GM18526 (cell line): ENCODE measurements around the gene P2RX3.

Source experiments
- POLR2A ChIP-seq: IDR thresholded peaks from 3 replicates; pipeline ENCODE4 v1.6.1; 2011; ENCODE audit not compliant: insufficient read length; ENCODE audit errors: extremely low read depth

Gene P2RX3

DNA sequence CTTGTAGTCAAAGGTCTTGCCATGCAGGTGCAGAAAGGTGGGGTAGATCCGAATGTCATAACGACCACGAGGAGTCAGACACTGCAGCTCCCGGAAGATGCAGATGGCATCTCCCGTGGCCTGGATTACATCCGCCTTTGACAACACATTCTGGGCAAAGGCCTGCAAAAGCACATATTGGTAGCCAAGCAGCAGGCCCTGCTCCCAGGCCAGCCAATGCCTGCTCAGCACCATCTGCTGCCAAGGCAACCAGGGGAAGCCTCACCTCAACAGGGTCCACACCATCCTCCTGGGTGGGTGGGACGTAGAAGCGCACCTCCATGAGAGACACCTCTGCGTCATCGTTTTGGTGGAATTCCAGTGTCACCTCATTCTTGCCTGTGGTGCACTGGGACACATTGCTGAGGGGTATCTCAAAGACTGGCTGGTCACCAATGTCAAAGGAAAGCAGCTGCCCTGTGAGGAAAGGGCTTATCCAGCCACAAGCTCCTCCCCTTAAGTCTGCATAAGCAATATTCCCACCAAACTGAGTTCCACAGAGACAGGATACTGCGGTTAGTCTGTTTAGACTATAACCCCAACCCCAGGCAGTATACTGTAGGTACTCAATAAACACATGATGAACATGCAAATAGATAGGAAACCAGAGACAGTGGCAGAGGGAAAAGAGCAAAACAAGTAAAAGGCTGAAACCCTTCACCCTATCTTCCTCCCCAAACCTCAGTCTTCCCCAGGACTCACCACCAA lies 5.3 kb upstream of the P2RX3 start:
- no peak for TF ChIP-seq POLR2A

DNA sequence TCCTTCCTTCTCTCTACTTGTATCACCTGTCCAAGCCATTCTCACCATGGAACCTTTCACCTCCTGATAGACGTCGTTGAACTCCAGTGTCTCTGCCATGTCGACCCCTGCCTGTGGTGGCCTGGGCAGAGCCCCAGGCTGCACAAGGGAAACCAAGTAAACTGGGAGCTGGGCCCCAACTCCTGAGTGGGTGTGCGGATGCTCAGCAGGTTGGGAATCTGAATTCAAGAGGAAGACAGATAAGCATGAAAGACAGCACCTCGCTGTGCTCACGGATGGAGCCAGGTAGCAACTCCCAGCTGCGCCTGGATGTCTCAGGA lies 3.2 kb upstream of the P2RX3 start:
- no peak for TF ChIP-seq POLR2A

DNA sequence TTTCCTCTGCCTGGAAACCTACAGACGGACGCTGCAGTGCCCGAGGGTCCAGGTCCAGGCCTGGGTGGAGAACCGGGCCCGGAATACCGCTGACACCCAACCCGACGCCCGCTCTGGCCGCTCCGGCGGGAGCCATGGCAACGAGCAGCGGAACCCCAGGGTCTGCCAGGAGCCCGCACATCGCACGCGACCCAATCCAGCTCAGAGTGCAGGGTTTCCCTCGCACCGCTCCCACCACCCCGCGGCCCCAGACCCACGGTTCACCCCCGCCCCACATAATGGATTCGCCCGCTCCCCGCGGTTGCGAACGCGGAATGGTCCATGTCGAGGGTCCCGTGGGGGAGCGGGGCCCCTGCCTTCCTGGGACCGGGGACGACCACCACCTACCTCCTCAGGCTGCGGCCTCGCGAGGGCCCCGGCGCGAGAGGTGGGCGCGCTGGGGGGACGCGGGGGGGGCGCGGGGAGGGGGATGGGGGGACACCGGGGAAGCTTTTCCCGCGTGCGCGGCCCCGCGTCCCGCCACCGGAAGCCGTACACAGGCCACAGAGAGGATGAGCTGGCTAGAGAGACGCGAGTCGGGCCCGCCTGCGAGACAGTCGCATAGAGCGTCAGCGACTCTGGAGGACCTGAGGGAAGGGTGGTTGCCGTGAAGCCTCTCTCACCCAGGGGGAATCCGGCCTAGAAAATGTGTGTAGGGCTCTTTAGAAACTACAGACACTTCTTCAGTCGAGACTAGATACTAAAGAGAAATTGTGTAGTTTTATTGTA lies 2.6 kb upstream of the P2RX3 start, which contains the start of gene SSRP1:
SSRP1 (minus strand) TSS at position 550 of the 768 bp plus-strand sequence. CDS start 771 bp downstream, outside the sequence.
- TF ChIP-seq POLR2A: peak; percentile 69

DNA sequence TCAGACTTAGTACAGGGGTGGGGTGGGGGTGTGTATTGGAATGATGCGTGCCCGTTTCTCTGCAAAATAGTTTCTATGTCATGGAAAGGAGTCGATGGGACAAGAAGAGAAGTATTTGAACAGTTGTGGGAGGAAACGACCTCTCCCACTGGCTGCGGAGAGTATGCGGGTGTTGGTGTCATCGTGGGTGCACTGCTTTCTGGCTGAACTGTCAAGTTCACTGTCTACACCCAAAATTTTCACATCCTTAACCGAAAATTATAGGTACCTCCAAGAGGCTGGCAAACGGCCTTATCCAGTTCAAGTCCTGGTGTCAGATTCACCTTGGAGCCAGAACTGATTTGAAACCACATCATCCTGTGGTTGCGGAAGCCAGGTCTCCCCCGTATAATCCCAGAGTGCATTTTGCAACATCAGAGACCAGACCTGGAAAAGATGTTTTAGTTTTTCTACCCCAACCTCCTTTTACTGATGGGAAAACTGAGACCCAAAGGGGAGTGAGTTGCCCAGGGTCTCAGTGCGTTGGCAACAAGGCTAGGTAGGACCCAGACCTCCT lies 2.0 kb upstream of the P2RX3 start:
- no peak for TF ChIP-seq POLR2A

DNA sequence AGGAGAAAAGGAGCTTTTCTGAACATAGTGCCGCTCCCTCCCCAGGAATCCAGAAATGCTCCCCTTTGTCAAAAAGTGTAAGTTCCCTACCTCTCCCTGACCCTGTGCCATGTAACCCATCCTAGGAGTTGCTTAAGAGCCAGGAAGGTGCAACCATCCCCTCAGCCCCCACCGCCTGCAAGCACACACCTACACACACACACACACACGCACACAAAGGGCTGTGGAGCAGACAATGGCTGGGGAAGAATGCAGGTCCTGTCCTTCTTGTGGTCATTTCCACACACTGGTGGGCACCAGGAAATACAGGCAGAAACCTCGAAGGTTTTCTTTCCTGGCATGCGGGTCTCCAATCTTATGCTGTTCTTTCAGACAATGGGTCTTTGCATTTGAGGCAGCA lies 1.2 kb downstream of the P2RX3 start:
- no peak for TF ChIP-seq POLR2A

DNA sequence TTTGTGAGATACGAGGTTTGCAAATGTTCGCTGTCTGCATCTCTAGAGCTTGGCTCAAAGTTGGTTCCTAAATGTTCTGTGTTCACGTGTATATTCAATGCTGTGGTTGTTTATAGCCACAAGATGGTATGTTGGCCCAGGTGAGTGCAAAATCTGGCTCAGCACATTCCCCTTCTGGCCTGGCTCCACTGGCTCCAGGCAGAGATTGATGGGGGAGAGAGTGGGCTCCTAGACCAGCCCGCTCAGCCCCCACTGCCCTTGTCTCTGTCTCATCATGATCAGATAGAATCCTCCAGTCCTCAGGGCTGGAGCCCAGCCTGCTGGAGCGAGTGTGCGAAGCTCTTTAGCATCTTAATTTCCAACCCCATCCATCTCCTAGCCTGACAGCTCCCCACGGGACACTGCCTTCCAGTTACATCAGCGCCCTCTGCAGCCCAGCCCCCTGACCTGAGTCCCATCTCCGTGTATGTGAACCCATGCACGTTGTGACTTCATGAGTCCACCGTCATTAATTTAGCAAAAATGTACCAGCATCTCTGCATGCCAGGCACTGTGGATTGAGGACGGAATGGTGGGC lies 2.0 kb downstream of the P2RX3 start:
- no peak for TF ChIP-seq POLR2A

DNA sequence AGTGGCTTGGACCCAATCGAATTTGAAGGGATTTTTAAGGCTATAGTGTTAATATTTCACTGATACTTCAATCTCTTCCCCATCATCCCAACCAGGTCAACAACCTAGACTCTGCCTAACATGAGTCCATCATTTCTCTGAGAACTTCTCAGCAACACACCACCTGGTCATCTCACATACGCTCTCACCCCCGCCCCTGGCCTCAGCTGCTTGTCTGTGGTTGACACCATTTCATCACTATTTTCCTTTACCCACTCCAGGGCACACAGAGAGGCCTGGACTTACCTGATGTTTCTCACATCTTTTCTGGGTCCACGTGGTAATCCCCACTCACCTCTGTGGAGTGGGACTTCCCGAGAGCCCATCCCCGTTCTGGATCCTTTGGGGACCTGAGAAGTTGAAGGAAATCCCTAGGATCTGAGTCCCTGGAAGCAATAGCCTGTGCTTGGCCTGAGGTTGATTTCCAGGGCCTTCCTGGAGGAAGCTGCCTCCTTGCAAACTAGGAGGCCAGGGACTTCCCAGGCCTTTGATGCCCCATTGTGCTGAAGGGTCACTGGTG lies 3.2 kb downstream of the P2RX3 start:
- TF ChIP-seq POLR2A: no peak

DNA sequence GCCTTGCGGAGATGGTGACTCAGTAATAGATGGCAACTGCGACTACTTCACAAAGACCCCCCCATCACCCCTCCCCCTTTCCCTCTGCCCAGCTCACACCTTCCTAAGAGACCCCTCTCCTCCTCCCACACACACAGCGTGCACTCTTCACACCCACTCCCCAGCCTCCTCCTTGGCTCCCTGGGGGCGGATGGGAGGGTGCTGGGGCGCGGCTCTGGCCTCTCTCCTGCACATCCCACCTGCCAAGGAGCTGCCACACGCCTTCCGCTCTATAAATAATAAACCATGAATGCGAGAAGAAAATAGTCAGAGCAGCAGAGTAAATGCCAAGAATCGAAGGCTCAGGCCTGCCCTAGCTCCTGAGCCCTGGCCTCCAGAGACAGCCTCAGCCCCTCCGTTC lies 4.5 kb downstream of the P2RX3 start:
- TF ChIP-seq POLR2A: no peak

DNA sequence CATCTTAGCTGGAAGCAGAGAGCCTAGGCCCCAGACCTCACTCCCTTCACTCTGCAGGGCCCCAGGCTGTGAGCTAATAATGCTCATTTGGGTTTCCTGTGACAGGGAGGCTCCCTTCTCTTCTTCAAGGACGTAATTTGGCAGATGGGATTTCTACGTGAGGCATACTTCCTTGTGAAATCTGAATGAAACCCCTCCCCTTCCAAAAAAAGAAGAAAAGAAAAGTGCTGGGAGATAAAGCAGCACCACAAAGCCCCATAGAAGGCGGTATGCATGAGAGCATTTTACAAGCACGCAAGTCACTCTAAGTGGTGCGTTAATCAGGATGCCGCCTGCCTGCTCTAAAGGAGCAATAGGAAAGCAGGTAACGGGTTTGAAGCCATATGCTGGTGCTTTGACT lies 5.7 kb downstream of the P2RX3 start:
- no peak for TF ChIP-seq POLR2A

DNA sequence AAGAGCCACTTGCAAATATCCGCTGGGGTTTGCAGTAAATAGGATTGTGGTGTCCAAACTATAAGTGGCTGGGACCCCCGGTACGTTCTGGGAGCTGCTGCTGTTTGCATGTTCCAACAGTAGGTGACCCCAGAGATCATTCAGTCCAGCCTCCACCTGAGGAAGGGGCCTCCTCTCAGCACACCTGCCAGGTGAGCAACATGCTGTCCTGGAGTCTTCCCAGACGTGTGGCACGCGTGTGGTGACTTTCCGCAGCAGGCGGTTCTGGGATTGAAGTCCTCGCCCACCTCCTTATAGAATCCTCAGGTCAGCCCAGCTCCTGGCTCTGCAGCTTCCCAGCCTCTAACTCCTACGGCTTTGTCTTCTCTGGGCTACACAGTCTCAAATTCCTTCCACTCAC lies 6.7 kb downstream of the P2RX3 start:
- TF ChIP-seq POLR2A: no peak

DNA sequence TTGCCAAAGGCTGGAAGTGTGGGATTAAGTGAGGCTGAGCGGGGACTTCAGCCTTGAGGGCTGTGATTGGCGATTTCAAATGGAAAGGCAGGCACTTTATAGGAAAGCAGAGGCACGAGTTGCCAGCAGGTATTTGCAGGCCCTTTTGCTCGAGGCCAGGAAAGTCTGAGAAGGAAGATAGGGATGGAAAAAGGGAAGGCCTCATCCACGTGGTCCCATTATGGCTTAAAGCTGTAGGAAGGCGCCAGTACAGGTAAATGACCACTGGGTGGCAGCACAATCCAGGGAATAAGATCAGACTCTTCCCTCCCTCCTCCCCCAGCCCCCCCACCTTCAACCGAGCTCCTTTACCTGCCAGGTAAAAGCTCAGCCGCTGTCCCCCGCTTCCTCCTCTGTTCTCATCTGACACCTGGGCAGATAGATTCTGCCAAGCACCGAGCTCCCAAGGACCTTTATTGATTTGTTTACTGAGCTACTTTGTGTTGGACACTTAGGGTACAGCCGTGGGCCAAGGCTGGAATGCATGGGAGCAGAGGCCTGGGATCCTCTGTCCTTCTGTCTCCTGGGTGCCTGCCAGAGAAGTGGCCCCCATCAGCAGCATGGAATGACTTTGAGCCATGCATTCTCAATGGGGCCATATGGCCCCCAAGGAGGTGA lies 7.5 kb downstream of the P2RX3 start:
- TF ChIP-seq POLR2A: no peak

DNA sequence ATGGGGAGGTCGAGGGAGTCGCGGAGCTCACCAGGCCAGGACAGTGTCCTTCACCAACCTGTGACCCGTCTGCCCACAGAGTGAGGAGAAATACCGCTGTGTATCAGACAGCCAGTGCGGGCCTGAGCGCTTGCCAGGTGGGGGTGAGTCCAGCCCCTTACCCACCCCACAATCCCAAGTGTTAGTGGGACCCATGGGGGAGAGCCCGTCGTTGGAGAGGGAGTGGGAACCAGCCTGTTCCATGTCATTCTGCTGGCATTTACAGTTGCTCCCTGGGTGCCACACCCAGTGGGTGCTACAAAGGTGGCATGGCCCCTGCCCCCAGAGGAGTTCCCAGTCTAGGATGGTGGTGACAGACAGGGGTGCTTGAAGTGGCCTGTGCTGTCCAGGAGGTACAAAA lies 9.2 kb downstream of the P2RX3 start:
- TF ChIP-seq POLR2A: no peak

DNA sequence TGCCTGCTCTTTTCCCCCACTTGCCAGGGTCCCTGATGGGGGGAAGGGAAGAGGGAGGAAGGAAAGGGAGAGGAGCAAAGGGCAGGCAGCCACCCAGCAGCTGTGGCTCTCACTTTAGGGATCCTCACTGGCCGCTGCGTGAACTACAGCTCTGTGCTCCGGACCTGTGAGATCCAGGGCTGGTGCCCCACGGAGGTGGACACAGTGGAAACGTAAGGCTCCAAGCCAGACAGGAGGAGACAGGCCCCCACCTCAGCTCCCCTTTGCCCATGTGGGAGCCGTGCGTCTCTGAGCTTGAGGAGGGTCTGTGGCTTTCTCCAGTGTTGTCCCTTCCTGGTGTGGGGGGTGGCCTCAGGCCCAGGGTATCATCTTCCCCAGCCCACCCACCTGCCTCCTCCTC lies 9.9 kb downstream of the P2RX3 start:
- TF ChIP-seq POLR2A: no peak

DNA sequence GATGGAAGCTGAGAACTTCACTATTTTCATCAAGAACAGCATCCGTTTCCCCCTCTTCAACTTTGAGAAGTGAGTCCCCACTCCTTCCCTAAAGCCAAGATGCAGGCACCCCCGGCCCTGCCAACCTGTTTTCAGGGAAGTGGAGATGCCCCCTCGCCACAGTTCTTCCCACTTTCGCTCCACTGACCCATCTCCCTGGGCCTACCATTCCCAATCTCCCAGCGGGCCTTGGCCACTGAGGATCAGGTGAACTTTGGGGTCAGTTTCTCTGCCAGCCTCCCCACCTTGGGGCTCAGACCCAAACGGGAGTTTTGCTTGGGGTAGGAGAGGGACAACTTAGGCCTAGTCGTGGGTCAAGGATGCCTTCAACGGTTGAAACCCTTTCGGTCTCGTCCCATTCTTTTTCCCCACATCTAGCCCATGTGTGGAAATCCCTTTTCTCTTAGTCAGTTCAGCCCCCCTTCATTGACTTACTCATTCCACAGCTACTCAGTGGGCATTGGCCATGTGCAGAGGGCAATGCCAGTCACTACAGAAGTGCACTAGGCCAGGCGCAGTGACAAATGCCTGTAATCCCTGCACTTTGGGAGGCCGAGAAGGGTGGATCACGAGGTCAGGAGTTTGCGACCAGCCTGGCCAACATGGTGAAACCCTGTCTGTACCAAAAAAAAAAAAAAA lies 10.6 kb downstream of the P2RX3 start:
- no peak for TF ChIP-seq POLR2A

DNA sequence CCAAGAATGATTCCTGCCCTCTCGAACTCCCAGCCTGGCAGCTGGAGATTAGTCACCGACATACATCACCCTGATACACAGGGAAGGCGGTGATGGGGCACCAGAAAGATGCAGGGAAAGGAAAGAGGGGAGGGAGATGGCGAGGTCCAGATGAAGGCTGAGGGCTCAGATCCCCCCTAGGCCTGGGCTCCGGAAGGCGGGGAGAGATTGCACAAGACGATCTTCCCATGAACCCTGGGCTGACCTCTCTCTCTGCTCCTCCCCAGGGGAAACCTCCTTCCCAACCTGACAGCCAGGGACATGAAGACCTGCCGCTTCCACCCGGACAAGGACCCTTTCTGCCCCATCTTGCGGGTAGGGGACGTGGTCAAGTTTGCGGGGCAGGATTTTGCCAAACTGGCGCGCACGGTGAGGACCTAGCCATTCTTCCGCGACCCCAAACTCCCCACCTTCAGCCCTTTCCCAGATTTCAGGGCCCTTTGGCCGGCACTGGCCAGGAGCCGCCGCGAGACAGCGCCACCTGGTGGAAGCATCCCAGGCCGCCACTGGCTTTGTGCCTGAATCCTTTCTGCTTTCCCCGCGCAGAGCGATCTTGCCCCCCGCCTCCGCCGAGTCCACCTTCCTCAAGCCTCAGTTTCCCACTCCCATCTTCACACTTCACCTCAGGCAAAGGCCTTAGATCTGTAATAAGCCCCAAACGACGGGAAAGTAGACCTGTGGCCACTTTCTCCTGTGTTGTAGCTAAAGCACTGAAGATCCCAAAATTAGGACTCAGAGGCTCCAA lies 11.5 kb downstream of the P2RX3 start:
- TF ChIP-seq POLR2A: no peak
